Fibroblast of villous mesenchyme (primary cell): Measurements from ENCODE around the gene SUSD6. TPM values are rescaled to one million over a fixed set of nuclear protein-coding genes. Genes with fewer than 3 reads are reported as not detected.

Experiments used
- DNase-seq: peaks from one replicate; pipeline ENCODE4 v3.0.0-alpha.2; 2010; ENCODE audit warnings: low read depth
- H3K4me3 ChIP-seq: 2 replicates; pipeline ENCODE4 v1.5.1; 2011; ENCODE audit warnings: low read depth, mild to moderate bottlenecking, low read length
- total RNA-seq: library from RNA; depleted of rRNA; stranded (reverse); fragments of >200 nt; gene quantifications from 2 replicates; pipeline ENCODE4 v1.2.3, GENCODE V29; 2012
- TF ChIP-seq, protein P1 (sequence below): IDR thresholded peaks from 2 replicates; pipeline ENCODE4 v1.5.1; 2012; ENCODE audit warnings: low read depth, mild to moderate bottlenecking, low read length; ENCODE audit not compliant: insufficient read depth

The SUSD6 gene
- total RNA-seq, 1 donor, result 12.5 TPM

DNA sequence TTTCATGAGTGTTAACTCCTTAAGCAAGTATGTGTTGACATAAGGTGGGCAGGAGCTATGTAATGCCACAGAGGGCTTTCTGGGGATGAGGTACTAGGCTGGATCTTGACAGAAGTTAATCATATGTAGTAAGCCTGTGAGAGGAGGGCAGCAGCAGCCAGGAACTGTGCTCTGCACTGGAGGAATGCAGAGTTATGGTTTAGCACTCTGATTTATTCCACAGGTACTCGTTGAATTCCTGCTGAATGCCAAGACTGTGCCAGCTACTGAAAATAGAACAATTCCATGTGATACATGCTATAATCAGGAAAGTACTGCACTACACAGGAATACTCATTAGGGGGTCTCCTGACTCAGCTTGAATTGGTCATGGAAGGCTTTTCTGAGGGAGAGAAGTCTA is 58.7 kb downstream of the SUSD6 start:
- TF ChIP-seq, protein P1, sequence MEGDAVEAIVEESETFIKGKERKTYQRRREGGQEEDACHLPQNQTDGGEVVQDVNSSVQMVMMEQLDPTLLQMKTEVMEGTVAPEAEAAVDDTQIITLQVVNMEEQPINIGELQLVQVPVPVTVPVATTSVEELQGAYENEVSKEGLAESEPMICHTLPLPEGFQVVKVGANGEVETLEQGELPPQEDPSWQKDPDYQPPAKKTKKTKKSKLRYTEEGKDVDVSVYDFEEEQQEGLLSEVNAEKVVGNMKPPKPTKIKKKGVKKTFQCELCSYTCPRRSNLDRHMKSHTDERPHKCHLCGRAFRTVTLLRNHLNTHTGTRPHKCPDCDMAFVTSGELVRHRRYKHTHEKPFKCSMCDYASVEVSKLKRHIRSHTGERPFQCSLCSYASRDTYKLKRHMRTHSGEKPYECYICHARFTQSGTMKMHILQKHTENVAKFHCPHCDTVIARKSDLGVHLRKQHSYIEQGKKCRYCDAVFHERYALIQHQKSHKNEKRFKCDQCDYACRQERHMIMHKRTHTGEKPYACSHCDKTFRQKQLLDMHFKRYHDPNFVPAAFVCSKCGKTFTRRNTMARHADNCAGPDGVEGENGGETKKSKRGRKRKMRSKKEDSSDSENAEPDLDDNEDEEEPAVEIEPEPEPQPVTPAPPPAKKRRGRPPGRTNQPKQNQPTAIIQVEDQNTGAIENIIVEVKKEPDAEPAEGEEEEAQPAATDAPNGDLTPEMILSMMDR, result no peak
- no peak for DNase-seq

DNA sequence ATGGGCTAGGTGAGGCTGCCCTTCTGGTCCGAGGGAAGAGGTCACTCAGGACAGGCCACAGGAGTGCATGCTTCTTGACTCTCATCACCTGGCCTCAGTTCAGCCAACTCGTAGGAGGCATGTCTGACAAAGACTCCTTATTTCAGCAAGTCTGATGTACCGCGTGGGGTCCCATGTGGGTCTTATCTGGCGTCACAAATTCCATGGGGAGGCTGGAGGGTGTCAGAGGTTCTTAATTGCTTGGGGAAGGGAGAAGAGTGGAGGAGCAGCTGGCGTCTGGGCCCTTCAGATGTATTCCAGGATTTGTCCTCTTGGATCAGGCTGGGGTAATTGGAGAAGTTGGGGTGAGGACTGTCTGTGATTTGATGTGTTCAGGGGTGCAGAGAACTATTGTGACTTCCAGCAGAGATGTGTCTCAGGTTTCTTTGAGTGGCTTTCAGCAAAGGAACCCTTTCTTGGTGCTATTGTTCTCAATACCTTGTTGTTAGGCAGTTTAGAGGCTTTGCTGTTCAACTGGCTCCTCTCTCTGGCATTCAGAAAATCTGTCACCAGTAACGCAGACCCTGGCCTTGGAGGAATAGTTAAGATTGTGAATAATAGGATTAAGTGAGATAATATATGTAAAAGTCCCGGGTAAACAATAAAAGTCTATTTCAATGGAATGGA is 60.1 kb downstream of the SUSD6 start:
- no peak overlapping the region for H3K4me3 ChIP-seq
- TF ChIP-seq, protein P1, result no peak
- no peak for DNase-seq

More for the DNA sequence above, 58.7 kb downstream of the SUSD6 start:
- H3K4me3 ChIP-seq, result no peak overlapping the region

DNA sequence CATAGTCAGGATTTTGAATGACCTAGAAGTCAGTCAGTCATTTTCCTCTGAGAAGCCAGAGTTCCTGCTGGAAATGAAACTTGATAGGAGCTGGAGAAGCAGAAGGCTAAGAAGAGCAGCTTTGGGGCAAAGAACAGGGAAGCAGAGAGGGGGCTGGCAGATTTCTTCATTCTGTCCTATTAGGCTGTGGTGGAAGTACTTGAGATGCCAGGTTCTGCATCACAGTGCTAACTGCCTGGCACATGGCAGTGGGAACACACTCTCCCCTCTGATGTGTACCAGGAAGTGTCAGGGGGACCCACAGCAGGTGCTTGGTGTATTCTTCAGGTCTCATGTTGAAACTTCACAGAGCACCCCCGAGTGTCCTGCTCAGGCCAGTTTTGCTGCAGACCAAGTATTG is 61.0 kb downstream of the SUSD6 start:
- no peak for DNase-seq
- H3K4me3 ChIP-seq, result no peak overlapping the region
- TF ChIP-seq, protein P1, result no peak

- no peak overlapping the region for H3K4me3 ChIP-seq
- DNase-seq, result no peak
- TF ChIP-seq, protein P1, result no peak
These were observed 61.7 kb downstream of the SUSD6 start for GRCh38 chr14:69673104-69673503.

DNA sequence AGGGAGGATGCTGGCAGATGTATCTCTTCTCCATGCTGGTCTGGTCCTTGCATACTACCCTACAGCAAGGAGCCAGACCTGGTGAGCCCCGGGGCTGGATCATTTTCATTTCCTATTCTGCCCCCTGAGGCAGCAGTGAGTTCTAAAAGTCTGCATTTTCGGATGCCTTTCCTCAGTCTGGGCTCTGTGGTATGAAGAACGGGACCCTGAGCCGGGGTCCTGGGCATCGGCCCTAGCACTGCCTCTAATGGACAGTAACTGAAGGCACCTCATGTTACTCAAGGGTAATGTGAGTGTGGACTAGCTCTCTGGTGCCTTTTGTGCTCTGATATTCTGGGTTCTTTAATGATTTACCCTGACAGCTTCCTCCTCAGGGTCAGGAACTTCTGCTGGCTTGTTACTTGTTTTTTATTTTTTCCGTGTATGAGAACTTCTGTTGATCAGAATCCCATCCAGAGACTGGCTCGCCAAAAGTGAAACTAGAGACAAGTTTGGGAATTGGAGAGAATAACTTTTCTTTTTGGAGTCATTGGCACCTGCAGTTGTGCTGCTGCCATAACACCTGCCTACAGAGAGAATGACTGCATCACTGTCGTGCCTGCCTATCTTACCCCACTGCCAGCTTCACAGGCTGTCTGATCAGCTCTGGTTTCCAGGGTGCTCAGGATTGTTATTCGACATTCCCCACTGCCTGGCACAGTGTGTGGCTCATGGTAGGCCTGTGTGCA is 62.3 kb downstream of the SUSD6 start:
- TF ChIP-seq, protein P1, result no peak
- no peak overlapping the region for H3K4me3 ChIP-seq
- no peak for DNase-seq

DNA sequence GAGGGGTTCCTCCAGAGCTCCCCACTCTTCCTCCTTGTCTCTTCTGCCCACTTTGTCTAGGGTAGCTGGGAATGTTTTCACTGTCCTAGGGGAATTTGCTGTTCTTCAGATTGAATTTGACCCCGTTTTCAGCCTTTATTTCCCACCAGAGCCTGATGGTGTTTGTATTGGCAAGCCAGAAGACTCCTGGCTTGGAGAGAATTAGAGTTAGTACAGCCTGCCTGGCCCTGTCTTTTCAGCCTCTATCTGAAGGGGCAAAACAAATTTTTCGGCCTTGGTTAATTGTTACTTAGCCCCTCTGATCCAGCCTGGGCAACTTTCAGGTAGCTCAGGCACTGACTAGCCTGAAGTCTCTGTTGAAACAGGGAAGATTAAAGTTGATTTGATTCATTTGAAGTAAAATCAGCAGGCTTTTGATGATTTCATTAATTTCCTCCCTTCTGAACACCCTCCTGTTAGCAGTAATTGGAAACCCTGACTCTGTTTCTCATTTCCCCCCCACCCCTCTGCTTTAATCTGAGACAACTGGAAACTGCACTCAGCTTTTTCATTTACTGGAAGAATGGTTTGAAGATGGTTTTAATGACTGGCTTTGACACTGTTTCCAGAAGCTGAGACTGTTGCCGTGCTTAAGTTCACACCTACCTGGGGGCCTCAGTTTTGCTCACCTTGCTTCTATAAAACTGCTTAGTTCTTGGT is 63.3 kb downstream of the SUSD6 start:
- no peak overlapping the region for H3K4me3 ChIP-seq
- DNase-seq, result no peak
- TF ChIP-seq, protein P1, result no peak
